Stimulated activated CD4-positive, alpha-beta T cell treated with anti-CD3 and anti-CD28 coated beads, TNF-alpha, amount 100 ng/mL, for 24 hours (primary cell): ENCODE data around the gene LRCH1.

Source experiments
- DNase-seq, 3 experiments: peaks; one replicate each; pipeline ENCODE4 v3.0.0-alpha.2; 2020; ENCODE audit warnings: low read depth in 3 of 3

LRCH1 gene

GRCh38 chr13:46665633-46666482 lies 112.9 kb downstream of the LRCH1 start:
- no peak for DNase-seq

DNA sequence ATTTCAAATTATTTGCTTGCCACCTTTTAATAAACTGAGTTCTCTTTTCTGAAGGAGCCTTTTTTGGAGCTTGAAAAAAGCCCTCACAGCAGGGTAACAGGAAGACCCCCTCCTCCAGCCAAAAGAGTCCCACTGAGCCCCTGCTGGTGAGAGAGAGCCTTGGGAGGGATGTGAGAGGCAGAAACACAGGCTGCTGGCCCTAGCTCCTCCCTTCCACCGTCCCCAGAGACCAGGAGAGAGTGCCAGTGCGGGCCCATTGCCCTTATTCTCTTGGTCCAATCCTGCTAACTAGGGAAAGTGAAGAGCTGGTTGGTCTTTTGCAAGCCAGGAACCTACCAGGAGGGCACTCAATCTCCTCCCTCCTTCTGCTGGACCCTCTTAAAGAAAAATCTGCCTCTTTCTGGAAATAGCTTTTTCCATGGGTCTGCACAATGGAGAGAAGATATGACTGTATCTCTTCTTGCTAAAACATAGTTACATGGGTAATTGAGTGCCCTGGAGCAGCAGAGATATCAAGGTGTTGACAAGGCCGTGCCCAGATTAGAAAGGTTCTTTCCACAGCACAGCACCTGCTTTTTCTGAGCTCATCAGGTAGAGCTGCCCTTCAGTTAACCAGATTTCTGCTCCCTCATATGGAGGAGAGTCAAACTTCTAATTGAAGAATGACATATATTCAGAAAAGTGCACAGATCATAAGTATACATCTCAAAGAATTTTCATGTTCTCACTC lies 113.9 kb downstream of the LRCH1 start:
- no peak for DNase-seq

GRCh38 chr13:46667687-46668281 lies 114.8 kb downstream of the LRCH1 start:
- no peak for DNase-seq

- DNase-seq, result no peak
These were observed 115.3 kb downstream of the LRCH1 start for GRCh38 chr13:46668302-46668720.

- DNase-seq, result no peak
These were observed 116.1 kb downstream of the LRCH1 start for GRCh38 chr13:46668931-46669525.

- DNase-seq, result no peak
These were observed 119.5 kb downstream of the LRCH1 start for GRCh38 chr13:46672338-46673090.

DNA sequence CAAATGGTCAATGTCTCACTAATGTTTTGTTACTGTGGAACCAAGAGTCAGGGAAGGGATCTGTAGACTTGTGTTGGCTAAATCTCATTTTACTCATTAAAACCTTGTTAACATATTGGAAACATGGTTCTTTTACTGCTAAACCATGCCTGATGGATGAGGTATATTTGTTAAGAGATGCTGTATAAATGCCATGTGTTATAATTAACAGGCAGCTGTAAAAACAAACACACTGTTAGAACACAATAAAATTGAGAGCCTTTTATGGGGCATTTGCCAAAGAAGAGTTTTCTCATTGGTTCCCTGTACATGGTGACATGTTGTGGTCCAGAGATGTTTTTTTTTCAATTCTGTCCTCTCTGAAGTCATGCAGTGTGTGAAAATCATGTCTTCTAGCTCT lies 122.0 kb downstream of the LRCH1 start:
- DNase-seq, result no peak

DNA sequence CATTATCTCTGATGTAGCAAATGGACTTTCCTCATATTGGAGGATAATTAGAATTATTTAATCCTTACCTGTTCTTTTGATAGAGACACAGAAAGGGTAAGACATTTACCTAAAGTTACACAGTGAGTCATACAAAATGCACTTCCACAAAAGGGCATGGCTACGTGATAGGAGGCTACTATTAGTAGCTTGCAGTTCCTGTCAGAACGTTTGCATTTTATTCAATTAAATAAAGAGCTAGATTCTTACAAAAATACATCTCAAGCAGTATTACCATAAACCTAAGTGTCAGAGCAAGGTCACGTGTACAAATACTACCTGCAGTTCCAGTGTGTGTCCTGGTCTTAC lies 123.4 kb downstream of the LRCH1 start:
- no peak for DNase-seq

DNA sequence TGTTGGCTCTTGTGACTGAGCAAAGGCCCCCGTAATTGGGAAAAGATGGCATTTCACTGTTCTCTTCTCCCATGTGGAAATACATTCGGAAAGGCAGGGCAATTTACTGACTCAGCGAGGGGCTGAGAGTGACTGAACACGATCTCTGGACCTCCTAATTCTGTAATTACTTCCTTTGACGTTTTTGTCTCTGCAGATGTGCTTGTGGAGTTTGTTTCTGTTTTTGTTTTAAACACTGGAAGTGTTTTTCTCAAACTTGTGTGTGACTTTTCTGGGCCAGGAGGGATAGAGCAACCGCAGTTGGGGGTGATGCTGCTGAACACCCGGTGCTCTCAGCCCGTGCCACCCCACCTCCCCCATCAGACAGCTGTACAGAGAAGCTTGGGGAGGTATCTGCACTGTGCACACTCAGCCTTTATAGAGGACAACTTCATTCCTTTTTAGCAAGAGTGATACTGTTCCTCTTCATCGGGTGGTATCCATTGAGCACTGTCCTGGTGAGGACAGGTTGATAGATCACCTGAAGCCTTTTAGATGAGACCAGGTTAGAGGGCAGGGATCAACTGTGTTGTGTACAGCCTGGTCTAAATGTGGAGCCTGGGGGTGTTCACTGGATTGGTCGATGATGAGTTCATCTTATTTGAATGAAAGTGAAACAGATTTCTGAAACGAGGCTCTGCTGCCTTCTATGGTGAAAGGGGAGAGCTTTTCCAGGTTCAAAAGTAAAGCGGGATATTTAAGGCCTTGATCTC lies 126.6 kb downstream of the LRCH1 start:
- no peak for DNase-seq

GRCh38 chr13:46682015-46682414 lies 129.0 kb downstream of the LRCH1 start:
- no peak for DNase-seq

DNA sequence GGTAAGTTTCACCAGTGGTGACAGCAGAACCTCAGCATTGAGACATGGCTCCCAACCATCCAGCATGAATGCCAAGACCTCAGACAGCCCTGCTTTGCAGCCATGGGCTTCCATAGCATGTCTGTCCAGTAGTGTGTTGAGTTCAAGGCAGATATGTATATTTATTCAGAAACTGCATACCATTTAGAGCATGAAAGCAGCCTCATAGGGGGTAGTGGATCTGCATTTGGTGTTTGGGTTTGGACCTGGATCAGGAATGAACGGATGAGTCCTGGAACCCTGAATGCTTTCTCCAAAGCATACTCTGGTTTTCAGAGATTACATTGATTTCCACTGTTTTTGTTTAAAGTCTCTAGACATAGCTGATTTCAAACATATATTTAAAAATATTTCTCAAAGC lies 129.7 kb downstream of the LRCH1 start:
- DNase-seq, result no peak

DNA sequence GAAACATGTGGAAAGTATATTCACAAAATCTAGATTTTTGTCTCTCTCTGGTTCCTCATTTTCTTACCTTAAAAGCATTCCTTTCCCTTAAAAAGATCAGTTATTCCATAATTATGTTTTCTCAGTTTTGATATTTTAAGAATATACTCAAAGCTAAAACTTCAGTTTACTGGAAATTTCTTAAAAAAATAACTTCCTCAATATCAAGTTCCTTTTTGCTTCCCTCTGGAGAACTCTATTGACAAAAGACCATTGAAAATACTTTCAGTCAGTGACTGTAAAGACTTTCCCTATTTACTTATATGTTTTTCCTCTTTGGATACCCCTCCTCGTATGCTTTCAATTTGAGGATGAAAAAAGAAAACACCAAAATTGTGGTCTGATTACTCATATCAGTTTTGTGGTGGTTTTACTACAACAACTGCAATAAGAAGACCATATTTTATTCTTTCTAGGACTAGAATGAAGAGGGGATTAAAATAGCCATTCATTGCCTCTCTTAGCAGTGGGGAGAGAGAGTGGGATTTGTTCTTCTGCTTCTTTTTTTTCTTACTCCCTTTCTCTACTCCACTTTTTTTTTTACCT lies 130.8 kb downstream of the LRCH1 start:
- DNase-seq, result no peak

GRCh38 chr13:46684287-46685001 lies 131.5 kb downstream of the LRCH1 start:
- no peak for DNase-seq

DNA sequence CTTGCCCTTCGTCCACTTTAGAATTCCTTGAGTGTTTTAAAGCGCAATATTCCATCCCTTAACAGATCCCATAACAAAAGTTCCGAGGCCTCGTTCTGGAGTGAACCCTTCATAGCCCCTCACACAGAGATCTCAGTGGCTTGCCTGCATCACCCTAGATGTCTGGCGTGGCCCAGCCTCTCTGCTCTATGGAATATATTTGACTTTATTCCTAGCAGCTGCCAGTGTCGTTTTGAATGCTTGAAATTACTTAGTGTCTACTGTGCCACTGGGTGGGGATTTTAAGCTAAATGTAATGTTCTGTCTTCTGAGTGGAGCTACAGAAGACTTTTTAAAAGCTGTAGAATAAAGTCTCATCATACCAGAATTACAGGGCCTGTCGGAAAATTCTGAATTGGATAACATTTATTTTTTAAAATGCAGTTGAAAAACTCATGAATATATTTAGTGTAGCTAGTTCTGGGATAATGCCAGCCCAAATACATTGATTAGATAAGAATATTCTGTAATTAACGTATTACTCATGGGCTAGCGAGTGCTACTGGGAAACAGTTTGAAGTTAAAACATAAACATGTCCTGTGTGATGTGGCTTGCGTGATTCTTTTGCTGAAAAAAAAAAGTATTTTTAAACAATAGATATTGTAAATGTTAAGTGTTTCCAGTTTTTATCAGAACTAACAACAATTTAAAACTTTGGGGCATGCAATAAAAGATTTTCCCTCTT lies 132.2 kb downstream of the LRCH1 start:
- DNase-seq, result no peak

DNA sequence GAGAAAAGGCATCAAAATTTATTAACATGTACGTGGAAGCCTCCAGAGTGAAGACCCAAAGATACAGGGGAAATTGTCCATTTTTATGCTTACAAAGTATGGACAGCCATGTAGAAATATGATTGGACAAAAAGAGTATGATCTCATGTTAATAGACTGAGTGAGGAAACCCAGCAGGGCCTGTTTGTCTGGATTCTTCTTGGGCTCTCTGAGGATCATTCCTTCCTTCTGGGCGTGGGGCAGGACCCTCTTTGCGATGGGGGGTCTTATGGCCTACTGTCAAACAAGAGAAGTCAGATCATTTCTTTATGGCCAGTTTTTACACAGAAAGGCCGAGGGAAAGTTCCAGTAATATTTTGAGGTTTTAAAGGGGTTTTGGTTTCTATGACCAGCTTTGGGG lies 133.2 kb downstream of the LRCH1 start:
- no peak for DNase-seq

GRCh38 chr13:46687810-46688209 lies 134.8 kb downstream of the LRCH1 start:
- DNase-seq, result no peak

DNA sequence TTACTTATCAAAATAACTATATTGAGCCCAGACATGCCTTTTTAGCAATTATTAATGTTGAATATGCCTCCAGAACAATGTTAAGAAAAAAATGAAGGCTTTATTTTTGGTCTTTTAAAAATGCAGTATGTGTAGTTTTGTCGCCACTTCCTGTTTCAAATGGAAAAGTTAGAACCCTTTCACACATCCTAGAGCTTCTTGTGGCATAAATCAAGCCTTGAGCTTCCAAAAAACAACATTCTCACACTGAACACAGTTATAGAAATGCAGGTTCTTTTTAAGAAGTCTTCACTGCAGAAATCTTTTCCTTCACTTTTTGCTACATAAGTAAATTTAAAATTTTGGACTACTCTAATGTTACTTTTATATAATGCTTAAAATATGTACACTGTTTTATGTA lies 135.3 kb downstream of the LRCH1 start:
- no peak for DNase-seq

DNA sequence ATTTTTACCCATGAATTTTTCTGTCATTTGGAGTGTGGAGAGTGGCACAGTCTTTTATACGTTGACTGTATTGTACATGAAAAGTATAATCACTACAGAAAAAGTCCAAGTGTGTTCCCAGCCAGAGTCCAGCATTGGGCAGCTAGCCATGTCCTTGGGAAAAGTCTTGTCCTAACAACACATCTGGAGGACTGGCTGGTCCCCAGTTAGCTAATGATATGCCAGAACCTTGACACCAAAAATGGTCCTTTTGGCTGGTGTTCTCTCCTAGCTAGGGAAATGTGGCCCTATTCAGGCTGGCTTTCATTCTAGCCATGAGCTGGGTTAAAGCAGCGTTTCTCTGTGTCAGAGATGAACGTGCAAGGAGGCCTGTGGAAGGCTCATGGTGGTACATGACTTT lies 145.0 kb downstream of the LRCH1 start:
- DNase-seq, result no peak

DNA sequence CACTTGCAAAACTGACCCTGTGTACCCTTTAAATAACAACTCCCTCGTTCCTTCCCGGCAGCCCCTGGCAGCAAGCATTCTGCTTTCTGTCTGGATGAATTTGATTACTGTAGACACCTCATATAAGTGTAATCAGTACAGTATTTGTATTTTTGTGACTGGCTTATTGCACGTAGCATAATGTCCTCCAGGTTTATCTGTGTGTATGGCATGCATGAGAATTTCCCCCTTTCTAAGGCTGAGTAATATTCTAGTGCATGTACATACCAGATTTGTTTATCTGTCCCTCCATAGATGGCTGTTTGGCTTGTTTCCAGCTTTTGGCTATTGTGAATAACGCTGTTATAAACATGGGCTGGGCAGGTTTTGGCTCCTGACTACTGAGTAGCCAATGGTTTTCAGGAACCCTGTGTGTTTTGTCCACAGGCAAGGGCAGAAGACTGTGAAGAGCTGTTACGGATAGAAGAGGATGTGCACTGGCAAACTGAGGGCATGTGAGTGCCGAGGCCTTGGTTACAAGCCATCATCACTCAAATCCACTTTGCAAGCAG lies 146.0 kb downstream of the LRCH1 start:
- no peak for DNase-seq
